GM12864 (cell line): Measurements from ENCODE around the gene HLA-A.

ENCODE experiments used
- DNase-seq: peaks from one replicate; pipeline ENCODE4 v3.0.0-alpha.2; 2011; ENCODE audit warnings: low read depth
- H3K4me3 ChIP-seq: 2 replicates; pipeline ENCODE4 v1.5.1; 2011; ENCODE audit warnings: mild to moderate bottlenecking, low read depth, low read length, control low read depth
- CTCF ChIP-seq: IDR thresholded peaks from 2 replicates; pipeline ENCODE4 v1.5.1; 2011; ENCODE audit warnings: low read depth, mild to moderate bottlenecking, moderate library complexity, low read length, control low read depth, inconsistent platforms; ENCODE audit errors: missing control alignments

HLA-A gene

DNA sequence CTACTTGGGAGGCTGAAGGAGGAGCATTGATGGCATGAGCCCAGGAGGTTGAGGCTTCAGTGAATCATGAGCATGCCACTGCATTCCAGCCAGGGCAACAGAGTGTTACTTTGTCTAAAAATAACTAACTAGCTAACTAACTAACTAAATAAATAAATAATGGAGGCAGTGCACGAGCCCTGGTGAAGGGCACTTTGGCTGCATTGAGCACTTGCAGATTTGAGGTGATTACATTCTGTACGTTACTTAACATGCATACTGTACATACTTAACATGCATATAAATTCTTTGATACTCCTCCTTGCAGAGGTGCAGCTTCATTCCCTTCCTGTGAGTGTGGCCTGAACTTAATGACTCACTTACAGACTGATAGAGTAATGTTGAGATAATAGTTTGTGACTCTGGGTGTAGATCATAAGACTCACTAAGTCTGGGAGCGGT lies 10.7 kb downstream of the HLA-A start:
- no peak for DNase-seq
- H3K4me3 ChIP-seq, result no peak overlapping the region

DNA sequence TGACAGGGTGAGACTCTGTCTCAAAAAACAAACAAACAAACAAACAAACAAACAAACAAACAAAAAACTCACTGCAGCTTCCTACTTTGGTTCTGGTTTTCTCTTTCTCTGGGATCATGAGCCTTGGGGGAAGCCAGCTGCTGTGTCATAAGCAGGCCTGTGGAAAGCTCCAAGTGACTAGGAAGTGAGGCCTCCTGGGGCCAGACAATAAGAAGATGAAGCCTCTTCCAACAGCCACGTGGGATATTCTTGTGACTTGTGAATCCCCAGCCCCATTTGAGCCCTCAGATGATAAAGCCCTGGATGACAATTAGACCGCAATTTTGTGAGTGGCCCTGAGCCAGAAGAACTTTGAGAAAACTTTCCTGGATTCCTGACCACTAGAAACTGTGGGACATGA lies 11.4 kb downstream of the HLA-A start:
- no peak overlapping the region for H3K4me3 ChIP-seq
- TF ChIP-seq CTCF, result no peak

More for the DNA sequence above, 10.7 kb downstream of the HLA-A start:
- TF ChIP-seq CTCF, result no peak

DNA sequence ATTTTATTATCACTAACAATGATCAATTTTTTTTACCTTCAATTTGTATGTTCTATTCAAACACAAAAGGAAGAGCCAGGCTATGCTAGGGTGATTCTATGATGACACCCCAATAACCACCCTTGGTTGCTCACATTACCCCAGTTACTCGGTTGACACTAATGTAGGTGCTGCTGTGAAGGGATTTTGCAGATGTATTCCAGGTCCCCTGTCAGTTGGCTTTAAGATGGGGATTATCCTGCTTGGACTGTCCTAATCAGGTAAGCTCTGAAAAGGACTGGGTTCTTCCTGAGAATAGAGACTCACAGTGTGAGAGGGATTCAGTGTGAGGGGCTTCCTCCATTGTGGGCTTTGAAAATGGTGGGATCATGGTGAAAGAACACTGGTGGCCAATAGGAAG lies 11.9 kb downstream of the HLA-A start:
- TF ChIP-seq CTCF, result no peak
- no peak overlapping the region for H3K4me3 ChIP-seq
- DNase-seq, result no peak

More for the DNA sequence above, 11.4 kb downstream of the HLA-A start:
- no peak for DNase-seq

DNA sequence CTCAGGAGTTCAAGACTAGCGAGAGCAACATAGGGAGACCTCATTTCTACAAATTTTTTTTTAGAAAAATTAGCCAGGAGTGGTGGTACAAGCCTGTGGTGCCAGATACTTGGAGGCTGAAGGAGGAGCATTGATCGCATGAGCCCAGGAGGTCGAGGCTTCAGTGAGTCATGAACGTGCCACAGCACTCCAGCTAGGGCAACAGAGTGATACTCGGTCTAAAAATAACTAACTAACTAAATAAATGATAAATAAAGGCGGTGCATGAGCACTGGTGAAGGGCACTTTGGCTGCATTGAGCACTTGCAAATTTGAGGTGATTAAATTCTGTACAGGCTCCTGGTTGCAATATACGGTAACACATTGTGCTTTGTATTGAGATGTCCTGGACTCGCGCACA lies 13.5 kb downstream of the HLA-A start:
- no peak for DNase-seq
- H3K4me3 ChIP-seq, result no peak overlapping the region
- TF ChIP-seq CTCF, result no peak

DNA sequence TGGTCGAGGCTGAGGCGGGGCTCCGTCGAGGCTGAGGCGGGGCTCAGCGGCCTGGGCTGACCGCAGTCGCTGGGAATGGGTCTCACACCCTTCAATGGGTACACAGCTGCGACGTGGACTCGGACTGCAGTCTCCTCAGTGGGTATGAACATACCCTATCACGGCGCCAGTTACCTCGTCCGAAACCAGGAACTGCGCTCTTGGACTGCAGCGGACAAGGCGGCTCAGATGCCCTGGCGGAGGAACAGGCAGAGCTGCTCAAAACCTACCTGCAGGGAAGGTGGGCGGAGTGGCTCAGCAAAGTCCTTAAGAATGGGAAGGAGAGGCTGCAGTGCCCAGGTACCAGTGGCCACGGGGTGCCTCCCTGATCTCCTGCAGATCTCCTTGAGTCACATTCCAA lies 14.2 kb downstream of the HLA-A start:
- TF ChIP-seq CTCF, result no peak
- no peak for DNase-seq
- no peak overlapping the region for H3K4me3 ChIP-seq

GRCh38 chr6:29958046-29958445 lies 15.7 kb downstream of the HLA-A start:
- no peak for TF ChIP-seq CTCF

GRCh38 chr6:29958921-29959320 lies 16.6 kb downstream of the HLA-A start:
- H3K4me3 ChIP-seq, result no peak overlapping the region
- DNase-seq, result no peak
- no peak for TF ChIP-seq CTCF

More at GRCh38 chr6:29958046-29958445, 15.7 kb downstream of the HLA-A start:
- H3K4me3 ChIP-seq, result no peak overlapping the region
- DNase-seq, result no peak
